HG03103 (cell line): ENCODE measurements around the gene BABAM2.
"Not testable (repeated sequence)": the region's sequence is repeated elsewhere in the genome, so short reads cannot be mapped to it uniquely, and the experiment has no call there.

Experiments used
- ATAC-seq: cut with Tn5 transposase; IDR thresholded peaks from one replicate; pipeline ENCODE4 v1.9.1; 2021; ENCODE audit warnings: low read depth; ENCODE audit not compliant: unreplicated experiment

Gene BABAM2

DNA sequence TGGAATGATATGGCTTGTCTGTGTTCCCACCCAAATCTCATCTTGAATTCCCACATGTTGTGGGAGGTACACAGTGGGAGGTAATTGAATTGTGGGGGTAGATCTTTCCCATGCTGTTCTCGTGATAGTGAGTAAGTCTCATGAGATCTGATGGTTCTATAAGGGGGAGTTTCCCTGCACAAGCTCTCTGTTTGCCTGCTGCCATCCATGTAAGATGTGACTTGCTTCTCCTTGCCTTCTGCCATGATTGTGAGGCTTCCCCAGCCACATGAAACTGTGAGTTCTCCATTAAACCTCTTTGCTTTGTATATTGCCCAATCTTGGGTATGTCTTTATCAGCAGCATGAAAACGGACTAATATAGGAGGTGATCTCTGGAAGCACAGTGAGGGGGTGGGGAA, 78.4 kb downstream of the BABAM2 start:
- not testable (repeated sequence) for ATAC-seq

DNA sequence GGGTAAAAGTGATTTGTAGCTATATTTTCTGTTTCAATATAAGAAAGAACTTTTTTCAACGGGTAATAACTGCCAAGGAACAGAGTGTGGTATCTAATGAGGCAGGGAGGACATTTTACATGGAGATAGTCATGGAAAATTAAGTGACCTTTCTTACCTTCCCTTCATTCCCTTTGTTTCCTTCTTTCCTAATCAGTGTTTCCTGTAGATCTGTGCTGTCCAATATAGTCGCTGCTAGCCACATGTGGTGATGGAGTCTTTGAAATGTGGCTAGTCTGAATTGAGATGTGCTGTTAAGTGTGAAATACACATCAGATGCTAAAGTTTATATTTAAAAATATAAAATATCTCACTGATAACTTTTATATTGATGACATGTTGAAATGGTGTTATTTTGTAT, 81.8 kb downstream of the BABAM2 start:
- no peak for ATAC-seq

DNA sequence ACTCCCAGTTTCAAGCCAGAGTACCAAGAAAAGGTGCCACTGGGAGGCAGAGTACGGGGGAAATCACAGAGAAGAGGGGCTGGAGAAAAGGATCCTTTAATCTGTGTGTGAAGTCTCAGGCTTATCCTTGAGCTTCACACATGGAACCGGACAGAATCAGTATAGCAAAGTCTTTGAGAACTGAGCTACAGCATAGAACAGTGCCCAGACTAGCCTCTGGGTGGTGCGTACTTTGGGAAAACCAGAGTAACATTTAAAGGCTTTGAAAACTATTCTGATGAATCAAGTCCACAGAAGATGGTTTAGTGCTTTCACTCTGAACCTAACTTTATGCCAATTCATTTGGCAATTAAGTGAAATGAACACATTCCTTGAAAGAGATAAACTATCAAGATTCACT, 83.1 kb downstream of the BABAM2 start:
- no peak for ATAC-seq

DNA sequence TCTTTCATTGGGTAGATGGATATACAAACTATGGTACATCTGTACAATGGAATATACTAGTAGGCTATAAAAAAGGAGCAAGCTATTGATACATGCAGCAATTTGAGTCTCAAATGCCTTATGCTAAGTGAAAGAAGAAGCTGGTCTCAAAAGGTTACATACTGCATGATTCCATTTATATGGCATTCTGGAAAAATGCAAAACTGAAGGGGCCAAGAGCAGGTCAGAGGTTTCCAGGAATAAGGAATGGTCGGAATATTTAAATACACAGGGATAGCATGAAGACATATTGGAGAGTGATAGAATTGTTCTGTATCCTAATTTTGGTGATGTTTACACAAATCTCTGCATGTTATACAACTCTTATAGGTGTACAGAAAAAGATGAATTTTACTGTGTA, 85.8 kb downstream of the BABAM2 start:
- ATAC-seq, result no peak

DNA sequence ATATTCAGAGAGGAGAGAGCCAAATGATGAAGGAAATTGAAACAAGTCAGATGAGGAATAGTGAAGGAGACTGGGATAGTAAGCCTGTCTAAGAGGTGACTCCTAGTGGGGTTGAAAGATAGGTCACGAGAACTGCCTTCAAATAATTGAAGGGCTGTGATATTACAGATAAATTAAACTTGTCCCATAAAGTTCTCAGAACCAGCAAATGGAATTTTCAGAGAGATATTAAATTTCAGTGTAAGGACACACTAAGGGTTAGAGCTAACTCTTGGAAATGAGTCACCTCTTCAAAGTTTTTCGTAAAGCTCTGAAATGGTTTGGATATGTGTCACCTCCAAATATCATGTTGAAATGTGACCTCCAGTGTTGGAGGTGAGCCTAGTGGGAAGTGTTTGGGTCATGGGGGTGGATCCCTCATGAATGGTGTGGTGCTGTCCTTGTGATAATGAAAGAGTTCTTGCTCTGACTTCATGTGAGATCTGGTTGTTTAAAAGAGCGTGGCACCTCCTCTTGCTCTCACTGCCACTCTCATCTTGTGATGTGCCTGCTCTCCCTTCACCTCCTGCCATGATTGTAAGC, 87.3 kb downstream of the BABAM2 start:
- no peak for ATAC-seq

DNA sequence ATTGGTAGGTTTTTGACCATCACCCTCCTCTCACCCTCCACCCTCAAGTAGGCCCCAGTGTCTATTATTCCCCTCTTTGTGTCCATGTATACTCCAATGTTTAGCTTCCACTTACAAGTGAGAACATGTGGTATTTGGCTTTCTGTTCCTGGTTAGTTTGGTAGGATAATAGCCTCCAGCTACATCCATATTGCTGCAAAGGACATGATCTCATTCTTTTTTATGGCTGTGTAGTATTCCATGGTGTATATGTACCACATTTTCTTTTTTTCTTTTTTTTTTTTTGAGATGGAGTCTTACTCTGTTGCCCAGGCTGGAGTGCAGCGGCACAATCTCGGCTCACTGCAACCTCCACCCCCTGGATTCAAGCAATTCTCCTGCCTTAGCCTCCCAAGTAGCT, 88.2 kb downstream of the BABAM2 start:
- ATAC-seq, result not testable (repeated sequence)

DNA sequence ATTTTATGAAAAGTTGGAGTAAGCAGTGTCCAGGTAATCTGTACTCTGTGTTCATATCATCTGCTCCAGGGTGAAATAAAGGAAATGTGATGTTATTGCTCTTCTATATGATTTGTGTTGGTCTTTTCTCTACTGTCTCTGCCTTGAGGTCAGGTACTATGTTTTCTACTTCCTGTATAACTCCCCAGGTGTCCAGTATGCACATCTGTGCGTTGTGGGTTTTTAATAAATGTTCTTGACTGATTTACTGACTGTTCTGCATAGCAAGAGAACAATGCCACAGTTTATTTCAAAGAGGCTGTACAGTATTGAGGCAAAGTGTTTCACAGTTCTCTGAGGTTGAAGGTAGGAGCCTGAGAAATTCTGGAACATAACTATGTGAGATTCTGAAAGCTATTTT, 89.7 kb downstream of the BABAM2 start:
- no peak for ATAC-seq

DNA sequence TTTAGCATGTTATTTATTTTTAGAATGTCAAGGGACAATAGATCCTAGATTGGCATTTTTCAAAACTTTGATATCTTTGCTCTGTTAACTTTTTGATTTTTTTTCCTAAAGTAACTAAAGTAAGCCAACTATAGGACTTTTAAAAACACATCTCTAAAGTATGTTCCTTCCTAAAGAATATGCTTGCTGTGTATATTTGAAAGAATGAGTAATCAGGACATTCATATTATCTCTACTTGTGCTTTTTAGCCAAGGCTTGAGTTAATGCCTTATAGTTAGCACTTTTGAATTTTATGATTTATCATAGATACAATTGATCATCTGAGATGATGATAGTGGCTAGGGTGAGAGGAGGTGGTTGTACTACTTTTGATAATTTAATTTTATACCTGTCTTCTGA, 93.6 kb downstream of the BABAM2 start:
- ATAC-seq, result no peak

DNA sequence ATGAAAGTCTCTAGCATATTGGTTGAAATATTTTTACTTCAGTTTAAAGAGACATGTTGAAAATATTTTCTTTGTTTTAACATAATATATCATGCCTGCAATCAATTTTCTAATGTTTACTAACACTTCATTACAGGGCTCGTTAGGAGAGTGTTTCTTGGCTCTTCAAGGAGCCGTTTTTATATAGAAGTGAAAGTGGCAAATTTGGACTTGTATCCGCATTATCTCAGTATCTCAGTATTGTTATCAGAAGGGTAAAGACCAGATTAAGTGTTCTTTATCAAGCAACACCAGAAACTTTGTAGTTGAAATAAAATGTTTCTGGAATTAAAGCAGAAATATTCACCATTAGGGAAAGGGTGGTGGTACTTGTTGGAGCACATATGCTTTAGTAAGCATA, 97.8 kb downstream of the BABAM2 start:
- no peak for ATAC-seq

DNA sequence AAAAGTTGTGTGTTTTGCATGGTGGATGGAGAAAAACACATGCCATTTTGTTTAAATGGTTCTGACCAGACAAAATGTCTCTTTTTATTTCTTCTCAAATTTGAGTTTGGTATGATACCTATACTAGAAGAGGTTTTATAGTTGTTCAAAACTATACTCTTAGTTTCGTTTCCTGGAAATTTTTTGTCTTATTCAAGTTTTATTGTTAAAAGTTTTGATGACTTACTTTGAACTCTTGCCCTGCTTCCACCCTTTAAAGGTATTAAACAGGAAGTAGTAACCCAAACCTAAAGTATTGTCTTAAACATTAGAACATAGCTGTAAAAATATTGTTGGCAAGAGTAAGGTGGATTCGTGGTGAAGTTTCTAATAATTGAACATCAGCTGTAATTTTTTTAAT, 98.2 kb downstream of the BABAM2 start:
- ATAC-seq, result no peak

DNA sequence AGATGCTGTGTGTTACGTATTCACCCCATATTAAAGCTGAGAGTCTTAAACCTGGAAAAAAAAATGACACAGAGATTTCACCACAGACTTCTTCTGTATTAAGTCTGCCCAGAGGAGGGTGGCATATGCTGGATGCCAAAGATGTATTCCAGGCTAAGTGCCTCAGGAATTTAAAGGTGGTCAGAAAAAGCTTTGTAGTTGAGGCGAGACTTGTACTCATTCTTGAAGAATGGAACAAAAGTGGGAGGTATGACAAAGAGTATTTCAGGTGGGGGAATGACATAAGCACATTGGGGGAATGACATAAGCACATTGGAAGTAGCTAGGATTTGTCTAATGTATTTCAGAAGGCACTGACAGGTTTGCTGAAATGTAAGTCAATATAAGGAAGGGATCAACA, 98.6 kb downstream of the BABAM2 start:
- ATAC-seq, result no peak

DNA sequence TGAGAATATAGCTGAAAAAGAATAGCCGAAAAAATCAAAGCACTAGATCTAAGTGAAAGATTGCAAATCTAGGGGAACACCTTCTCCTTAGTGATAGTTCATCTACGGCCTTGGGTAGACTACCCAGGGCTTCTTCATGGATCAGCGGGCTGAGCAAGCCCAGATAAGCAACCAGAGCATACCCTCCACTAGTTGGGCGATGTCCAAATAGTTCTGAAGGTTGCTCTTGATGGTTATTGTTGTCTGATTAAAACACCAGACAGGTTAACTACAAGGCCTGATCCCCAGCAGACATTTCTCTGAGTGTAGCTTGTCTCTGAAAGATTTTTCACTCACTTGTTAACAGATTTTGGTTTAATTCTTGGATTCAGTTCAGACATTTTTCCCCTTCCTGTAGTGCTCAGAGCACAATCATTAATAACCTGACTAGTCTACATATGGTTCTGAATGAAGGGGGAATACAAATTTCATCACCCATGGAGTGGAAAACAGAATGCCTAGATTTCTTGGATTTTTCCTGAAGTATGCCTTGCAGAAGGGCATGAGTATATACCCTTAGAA, 99.6 kb downstream of the BABAM2 start:
- ATAC-seq, result no peak

DNA sequence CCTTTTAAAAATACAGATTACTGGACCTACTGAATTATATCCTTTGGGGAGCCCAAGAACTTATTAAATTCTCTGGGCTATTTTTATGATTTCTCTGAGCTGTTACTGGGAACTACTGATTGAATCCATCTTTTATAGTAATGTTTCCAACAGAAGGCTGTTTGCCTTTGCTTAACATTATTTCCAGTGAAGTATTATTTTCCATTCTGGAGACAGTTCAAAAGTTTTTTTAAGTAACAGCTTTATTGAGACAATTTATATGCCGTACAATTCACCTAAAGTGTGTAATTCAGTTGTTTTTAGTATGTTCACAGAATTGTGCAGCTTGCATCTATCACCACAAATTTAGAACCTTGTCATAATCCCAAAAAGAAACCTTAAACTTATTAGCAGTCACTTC, 100.6 kb downstream of the BABAM2 start:
- no peak for ATAC-seq

DNA sequence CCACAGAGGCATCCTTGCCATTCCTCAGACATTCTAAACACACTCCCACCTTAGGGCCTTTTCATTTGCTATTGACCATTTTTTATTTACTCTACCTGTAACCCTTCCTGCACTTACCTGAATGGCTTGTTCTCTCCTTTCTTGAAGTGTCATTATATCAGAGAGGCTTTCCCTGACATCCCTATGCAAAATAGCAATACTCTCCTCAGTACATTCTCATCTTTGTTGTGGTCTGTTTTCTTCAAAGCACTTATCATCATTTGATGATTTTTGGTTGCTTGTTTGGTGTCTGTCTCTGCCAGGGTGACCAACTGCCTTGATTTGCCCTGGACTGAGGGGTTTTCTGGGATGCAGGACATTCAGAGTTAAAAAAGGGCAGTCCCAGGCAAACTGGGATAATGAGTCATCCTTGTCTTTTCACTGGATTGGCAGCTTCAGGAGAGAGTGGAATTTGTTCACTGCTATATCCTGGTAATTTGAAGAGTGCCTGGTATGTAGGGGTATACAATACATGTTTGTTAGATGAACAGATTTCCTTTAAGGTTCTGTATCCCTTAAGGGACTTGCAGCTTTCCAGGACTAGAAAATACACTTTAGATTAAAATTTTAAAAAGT, 102.4 kb downstream of the BABAM2 start:
- ATAC-seq, result no peak

DNA sequence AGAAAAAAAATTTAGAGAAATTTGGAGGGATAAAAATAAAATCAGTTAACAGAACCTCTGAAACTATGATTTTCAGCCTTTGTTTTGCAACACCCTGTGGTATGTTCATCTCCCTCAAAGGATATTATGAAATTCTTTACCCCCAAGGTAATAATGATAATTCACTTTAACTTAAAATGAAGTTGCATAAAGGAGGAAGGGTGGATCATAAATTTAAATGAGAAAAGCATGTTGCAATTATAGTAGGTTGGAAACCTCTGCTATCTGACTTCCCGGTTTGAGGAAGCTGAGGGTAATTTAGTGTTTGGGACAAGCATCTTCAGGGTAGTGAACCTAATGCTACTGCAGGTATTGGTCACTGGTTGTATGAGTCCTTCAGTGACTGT, 102.9 kb downstream of the BABAM2 start:
- no peak for ATAC-seq

DNA sequence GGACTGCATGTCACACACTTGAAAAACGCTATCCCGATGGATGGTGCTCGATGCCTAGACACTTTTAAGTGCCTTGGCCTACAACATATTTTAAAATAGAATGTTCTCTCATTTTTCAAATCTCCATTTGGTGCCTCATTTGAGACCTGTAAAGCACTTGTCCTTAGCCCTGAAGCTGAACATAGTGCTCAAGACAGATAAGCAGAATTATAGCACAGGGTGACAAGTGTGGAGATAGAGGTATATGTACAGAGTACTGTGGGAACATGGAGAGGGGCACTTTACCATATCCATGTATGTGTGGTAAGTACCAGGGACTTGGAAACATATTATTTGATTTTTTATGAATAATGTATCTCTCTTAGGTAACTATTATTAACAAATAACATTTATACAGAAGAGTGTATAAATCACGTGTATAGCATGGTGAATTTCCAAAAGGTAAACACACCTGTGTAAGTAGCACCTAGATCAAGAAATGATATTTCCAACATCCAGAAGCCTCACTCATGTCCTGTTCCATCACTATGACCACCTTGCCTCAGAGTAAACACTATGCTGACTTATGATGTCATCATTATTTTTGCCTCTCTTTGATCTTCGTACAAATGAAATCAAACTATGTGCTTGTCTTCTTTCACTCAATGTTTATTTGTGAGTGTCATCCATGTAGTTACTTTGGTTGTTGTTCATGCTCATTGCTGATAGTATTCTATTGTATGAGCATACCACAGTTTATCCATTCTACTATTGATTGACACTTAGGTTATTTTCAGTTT, 103.6 kb downstream of the BABAM2 start:
- no peak for ATAC-seq

DNA sequence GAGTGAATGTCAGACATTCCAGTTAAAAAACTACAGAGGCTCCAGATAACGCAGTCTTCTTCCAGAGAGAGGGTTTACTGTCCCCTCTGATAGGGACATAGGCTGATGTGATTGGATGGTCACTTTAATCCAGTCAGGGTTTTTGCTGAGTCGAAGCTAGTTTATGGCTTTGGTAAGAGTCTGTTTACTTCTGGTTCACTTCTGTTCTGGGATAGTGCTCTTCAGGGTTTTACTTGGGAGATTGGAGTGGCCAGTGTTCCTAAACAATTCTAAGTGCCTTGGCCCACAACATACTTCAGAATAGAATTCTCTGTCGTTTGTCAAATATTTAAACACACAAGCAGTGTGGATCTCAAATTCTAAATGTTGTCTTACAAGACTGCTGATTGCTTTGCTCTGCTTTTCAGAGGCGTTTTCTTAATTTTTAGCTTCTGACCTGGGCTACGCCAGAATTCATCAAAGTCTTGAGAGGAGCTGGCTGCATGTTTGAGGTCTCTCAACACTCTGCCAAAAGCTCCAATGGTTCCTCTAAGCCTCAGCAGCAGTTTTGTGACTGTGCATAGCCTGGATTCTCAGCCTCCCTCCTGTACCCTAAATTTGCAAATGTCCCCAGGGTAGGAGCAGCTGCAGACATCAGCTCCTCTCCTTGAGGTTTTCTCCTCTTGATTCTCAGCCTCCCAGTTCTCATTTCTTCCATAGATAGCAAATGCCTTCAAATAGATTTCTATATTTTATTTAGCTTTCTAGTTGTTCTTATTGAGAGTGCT, 105.8 kb downstream of the BABAM2 start:
- ATAC-seq, result no peak

DNA sequence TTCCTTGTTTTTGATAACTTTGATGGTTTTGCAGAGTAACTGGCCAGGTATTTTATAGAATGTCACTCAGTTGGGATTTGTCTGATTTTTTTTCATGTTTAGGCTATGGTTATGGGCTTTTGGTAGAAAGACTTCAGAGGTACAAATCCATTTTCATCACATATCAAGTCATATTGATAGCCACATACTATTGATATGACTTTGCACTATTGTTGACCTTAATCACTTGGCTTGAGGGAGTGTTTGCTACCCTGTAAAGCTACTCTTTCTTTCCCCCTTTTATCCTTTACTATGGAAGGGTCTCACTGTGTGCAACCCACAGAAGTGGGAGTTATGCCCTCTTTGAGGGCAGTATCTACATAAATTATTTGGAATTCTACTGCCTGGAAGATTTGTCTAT, 109.8 kb downstream of the BABAM2 start:
- no peak for ATAC-seq

DNA sequence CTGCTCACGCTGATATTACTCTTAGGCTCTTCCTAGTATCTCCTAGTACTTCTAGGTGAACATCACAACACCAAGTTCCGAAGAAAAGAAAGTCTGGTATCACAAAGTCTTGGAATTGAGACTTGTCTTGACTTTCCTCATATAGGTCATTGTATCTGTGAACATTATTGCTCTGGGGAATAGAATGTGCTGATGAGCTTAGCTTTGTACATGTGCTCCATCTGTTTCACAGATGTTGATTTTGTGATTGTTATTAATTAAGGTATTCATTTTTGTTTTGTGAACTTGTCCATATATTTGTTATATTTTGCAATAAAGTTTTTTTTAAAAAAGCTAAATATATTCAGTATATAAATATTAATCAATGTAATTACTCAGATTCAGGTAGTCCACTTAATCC, 111.7 kb downstream of the BABAM2 start:
- no peak for ATAC-seq

DNA sequence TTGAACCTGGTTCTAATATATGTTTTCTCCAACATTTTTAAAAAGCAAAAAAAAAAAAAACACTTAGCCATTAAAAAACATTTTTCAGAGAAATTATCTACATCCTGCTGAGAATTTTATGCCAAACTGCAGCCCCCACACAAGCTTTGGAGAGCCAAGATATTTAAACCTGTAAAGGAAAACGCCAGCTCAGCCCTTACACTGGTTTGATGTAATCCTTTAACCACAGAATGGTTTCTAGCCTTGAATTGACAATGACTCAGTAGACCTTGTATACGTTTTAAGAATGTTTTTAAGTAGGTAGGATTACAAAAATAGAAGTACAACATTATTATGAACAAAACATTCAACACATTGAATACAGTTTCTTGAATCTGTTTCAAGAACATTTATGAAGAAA, 113.6 kb downstream of the BABAM2 start:
- ATAC-seq, result no peak

DNA sequence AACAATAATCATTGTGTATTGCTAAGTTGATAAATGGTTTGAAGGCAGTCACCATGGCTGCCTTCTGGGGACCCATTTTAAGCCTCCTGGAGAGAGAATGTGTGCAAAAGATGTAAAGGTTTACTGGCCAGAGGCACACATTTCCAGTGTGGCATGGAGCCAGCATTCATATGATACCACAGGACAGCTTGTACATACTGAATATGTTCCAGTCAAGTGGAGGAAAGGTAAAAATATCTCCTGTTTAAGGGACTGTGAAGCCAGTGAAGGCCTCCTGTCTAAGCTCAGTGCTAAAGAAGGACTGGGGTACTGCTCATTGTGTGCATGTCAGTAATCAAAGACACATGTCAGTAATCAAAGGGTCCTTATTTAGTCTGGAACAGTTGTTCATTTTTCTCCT, 119.2 kb downstream of the BABAM2 start:
- no peak for ATAC-seq
